ENCODE measurements around the gene PPFIBP2. TPM values are rescaled to one million over a fixed set of nuclear protein-coding genes. Genes with fewer than 3 reads are reported as not detected.

PPFIBP2 gene
- total RNA-seq, 1 donor from 2014 or later, result 65.8 TPM

- Histone ChIP-seq H3K9me3 (ENCODE audit: control insufficient read depth in 3 of 3, low read length in 3 of 3) (no peaks in the 10 kb centered on the region), H3K27ac (ENCODE audit: low read depth, low read length) (no peak overlapping the region), H3K4me3 (ENCODE audit: low read length in 3 of 3) (no peak overlapping the region), H3K36me3 (ENCODE audit: control insufficient read depth in 3 of 3, insufficient read depth in 3 of 3, low read length in 3 of 3) (no peaks in the 10 kb centered on the region), H3K4me1 (ENCODE audit: control insufficient read depth in 3 of 3, insufficient read depth in 3 of 3, low read length in 3 of 3) (peaks cover 0 to 3% (median 0%) of the 10 kb centered on the region in 3 donors), H3K27me3 (ENCODE audit: control insufficient read depth in 3 of 3, insufficient read depth in 3 of 3, low read length in 3 of 3) (no peaks in the 10 kb centered on the region), H3K9ac (ENCODE audit: low read depth in 1 of 3, low read length in 3 of 3) (peak overlapping the region in 1 of 3 donors; percentile 34)
These were observed 17.8 kb upstream of the PPFIBP2 start for GRCh38 chr11:7495882-7496551.

GRCh38 chr11:7498193-7498592 lies 15.6 kb upstream of the PPFIBP2 start:
- Histone ChIP-seq H3K36me3 (ENCODE audit: control insufficient read depth in 3 of 3, insufficient read depth in 3 of 3, low read length in 3 of 3) (no peaks in the 10 kb centered on the region), H3K27ac (ENCODE audit: low read depth, low read length) (no peak overlapping the region), H3K4me3 (ENCODE audit: low read length in 3 of 3) (no peak overlapping the region), H3K9me3 (ENCODE audit: control insufficient read depth in 3 of 3, low read length in 3 of 3) (no peaks in the 10 kb centered on the region), H3K9ac (ENCODE audit: low read depth in 1 of 3, low read length in 3 of 3) (no peak overlapping the region), H3K27me3 (ENCODE audit: control insufficient read depth in 3 of 3, insufficient read depth in 3 of 3, low read length in 3 of 3) (no peaks in the 10 kb centered on the region), H3K4me1 (ENCODE audit: control insufficient read depth in 3 of 3, insufficient read depth in 3 of 3, low read length in 3 of 3) (peaks cover 0 to under 1% (median 0%) of the 10 kb centered on the region in 3 donors)

- H3K27me3 ChIP-seq (ENCODE audit: control insufficient read depth in 3 of 3, insufficient read depth in 3 of 3, low read length in 3 of 3), result no peaks in the 10 kb centered on the region
- no peaks in the 10 kb centered on the region for H3K4me1 ChIP-seq (ENCODE audit: control insufficient read depth in 3 of 3, insufficient read depth in 3 of 3, low read length in 3 of 3)
- H3K36me3 ChIP-seq (ENCODE audit: control insufficient read depth in 3 of 3, insufficient read depth in 3 of 3, low read length in 3 of 3), result peaks cover 0 to under 1% (median 0%) of the 10 kb centered on the region in 3 donors
- no peak overlapping the region for H3K9ac ChIP-seq (ENCODE audit: low read depth in 1 of 3, low read length in 3 of 3)
- no peaks in the 10 kb centered on the region for H3K9me3 ChIP-seq (ENCODE audit: control insufficient read depth in 3 of 3, low read length in 3 of 3)
- no peak overlapping the region for H3K4me3 ChIP-seq (ENCODE audit: low read length in 3 of 3)
- H3K27ac ChIP-seq (ENCODE audit: low read depth, low read length), result no peak overlapping the region
These were observed 14.7 kb upstream of the PPFIBP2 start for GRCh38 chr11:7499081-7499480.

GRCh38 chr11:7500251-7500650 lies 13.5 kb upstream of the PPFIBP2 start:
- H3K27ac ChIP-seq (ENCODE audit: low read depth, low read length), result no peak overlapping the region
- H3K9ac ChIP-seq (ENCODE audit: low read depth in 1 of 3, low read length in 3 of 3), result no peak overlapping the region
- no peak overlapping the region for H3K4me3 ChIP-seq (ENCODE audit: low read length in 3 of 3)
- no peaks in the 10 kb centered on the region for H3K4me1 ChIP-seq (ENCODE audit: control insufficient read depth in 3 of 3, insufficient read depth in 3 of 3, low read length in 3 of 3)
- no peaks in the 10 kb centered on the region for H3K9me3 ChIP-seq (ENCODE audit: control insufficient read depth in 3 of 3, low read length in 3 of 3)
- H3K36me3 ChIP-seq (ENCODE audit: control insufficient read depth in 3 of 3, insufficient read depth in 3 of 3, low read length in 3 of 3), result peaks cover 0 to 6% (median 3%) of the 10 kb centered on the region in 3 donors
- H3K27me3 ChIP-seq (ENCODE audit: control insufficient read depth in 3 of 3, insufficient read depth in 3 of 3, low read length in 3 of 3), result no peaks in the 10 kb centered on the region

GRCh38 chr11:7501251-7501650 lies 12.5 kb upstream of the PPFIBP2 start:
- Histone ChIP-seq H3K27me3 (ENCODE audit: control insufficient read depth in 3 of 3, insufficient read depth in 3 of 3, low read length in 3 of 3) (no peaks in the 10 kb centered on the region), H3K36me3 (ENCODE audit: control insufficient read depth in 3 of 3, insufficient read depth in 3 of 3, low read length in 3 of 3) (peaks cover 0 to 6% (median 3%) of the 10 kb centered on the region in 3 donors), H3K27ac (ENCODE audit: low read depth, low read length) (no peak overlapping the region), H3K9ac (ENCODE audit: low read depth in 1 of 3, low read length in 3 of 3) (no peak overlapping the region), H3K4me1 (ENCODE audit: control insufficient read depth in 3 of 3, insufficient read depth in 3 of 3, low read length in 3 of 3) (no peaks in the 10 kb centered on the region), H3K4me3 (ENCODE audit: low read length in 3 of 3) (no peak overlapping the region), H3K9me3 (ENCODE audit: control insufficient read depth in 3 of 3, low read length in 3 of 3) (no peaks in the 10 kb centered on the region)

- H3K9me3 ChIP-seq (ENCODE audit: control insufficient read depth in 3 of 3, low read length in 3 of 3), result no peaks in the 10 kb centered on the region
- no peaks in the 10 kb centered on the region for H3K27me3 ChIP-seq (ENCODE audit: control insufficient read depth in 3 of 3, insufficient read depth in 3 of 3, low read length in 3 of 3)
- H3K36me3 ChIP-seq (ENCODE audit: control insufficient read depth in 3 of 3, insufficient read depth in 3 of 3, low read length in 3 of 3), result peaks cover 0 to 6% (median 3%) of the 10 kb centered on the region in 3 donors
- H3K9ac ChIP-seq (ENCODE audit: low read depth in 1 of 3, low read length in 3 of 3), result no peak overlapping the region
- H3K4me3 ChIP-seq (ENCODE audit: low read length in 3 of 3), result no peak overlapping the region
- no peaks in the 10 kb centered on the region for H3K4me1 ChIP-seq (ENCODE audit: control insufficient read depth in 3 of 3, insufficient read depth in 3 of 3, low read length in 3 of 3)
- no peak overlapping the region for H3K27ac ChIP-seq (ENCODE audit: low read depth, low read length)
These were observed 11.9 kb upstream of the PPFIBP2 start for GRCh38 chr11:7501894-7502293.

GRCh38 chr11:7506243-7506642 lies 7.6 kb upstream of the PPFIBP2 start:
- Histone ChIP-seq H3K4me1 (ENCODE audit: control insufficient read depth in 3 of 3, insufficient read depth in 3 of 3, low read length in 3 of 3) (peaks cover 5 to 13% (median 6%) of the 10 kb centered on the region in 3 donors), H3K27ac (ENCODE audit: low read depth, low read length) (no peak overlapping the region), H3K27me3 (ENCODE audit: control insufficient read depth in 3 of 3, insufficient read depth in 3 of 3, low read length in 3 of 3) (no peaks in the 10 kb centered on the region), H3K4me3 (ENCODE audit: low read length in 3 of 3) (no peak overlapping the region), H3K36me3 (ENCODE audit: control insufficient read depth in 3 of 3, insufficient read depth in 3 of 3, low read length in 3 of 3) (peaks cover 0 to 6% (median 3%) of the 10 kb centered on the region in 3 donors), H3K9me3 (ENCODE audit: control insufficient read depth in 3 of 3, low read length in 3 of 3) (no peaks in the 10 kb centered on the region), H3K9ac (ENCODE audit: low read depth in 1 of 3, low read length in 3 of 3) (no peak overlapping the region)

GRCh38 chr11:7508087-7508486 lies 5.7 kb upstream of the PPFIBP2 start:
- H3K9me3 ChIP-seq (ENCODE audit: control insufficient read depth in 3 of 3, low read length in 3 of 3), result no peaks in the 10 kb centered on the region
- H3K9ac ChIP-seq (ENCODE audit: low read depth in 1 of 3, low read length in 3 of 3), result no peak overlapping the region
- H3K4me1 ChIP-seq (ENCODE audit: control insufficient read depth in 3 of 3, insufficient read depth in 3 of 3, low read length in 3 of 3), result peaks cover 20 to 32% (median 22%) of the 10 kb centered on the region in 3 donors
- peaks cover 0 to 6% (median 3%) of the 10 kb centered on the region in 3 donors for H3K36me3 ChIP-seq (ENCODE audit: control insufficient read depth in 3 of 3, insufficient read depth in 3 of 3, low read length in 3 of 3)
- no peak overlapping the region for H3K4me3 ChIP-seq (ENCODE audit: low read length in 3 of 3)
- H3K27ac ChIP-seq (ENCODE audit: low read depth, low read length), result no peak overlapping the region
- H3K27me3 ChIP-seq (ENCODE audit: control insufficient read depth in 3 of 3, insufficient read depth in 3 of 3, low read length in 3 of 3), result no peaks in the 10 kb centered on the region

- H3K9ac ChIP-seq (ENCODE audit: low read depth in 1 of 3, low read length in 3 of 3), result no peak overlapping the region
- H3K9me3 ChIP-seq (ENCODE audit: control insufficient read depth in 3 of 3, low read length in 3 of 3), result no peaks in the 10 kb centered on the region
- no peaks in the 10 kb centered on the region for H3K36me3 ChIP-seq (ENCODE audit: control insufficient read depth in 3 of 3, insufficient read depth in 3 of 3, low read length in 3 of 3)
- H3K27ac ChIP-seq (ENCODE audit: low read depth, low read length), result peak overlapping the region; percentile 1
- H3K27me3 ChIP-seq (ENCODE audit: control insufficient read depth in 3 of 3, insufficient read depth in 3 of 3, low read length in 3 of 3), result no peaks in the 10 kb centered on the region
- no peak overlapping the region for H3K4me3 ChIP-seq (ENCODE audit: low read length in 3 of 3)
- H3K4me1 ChIP-seq (ENCODE audit: control insufficient read depth in 3 of 3, insufficient read depth in 3 of 3, low read length in 3 of 3), result peaks cover 25 to 42% (median 30%) of the 10 kb centered on the region in 3 donors
These were observed 3.8 kb upstream of the PPFIBP2 start for GRCh38 chr11:7509966-7510365.

- Histone ChIP-seq H3K36me3 (ENCODE audit: control insufficient read depth in 3 of 3, insufficient read depth in 3 of 3, low read length in 3 of 3) (no peaks in the 10 kb centered on the region), H3K27me3 (ENCODE audit: control insufficient read depth in 3 of 3, insufficient read depth in 3 of 3, low read length in 3 of 3) (no peaks in the 10 kb centered on the region), H3K9ac (ENCODE audit: low read depth in 1 of 3, low read length in 3 of 3) (peak overlapping the region; percentile 84 to 94 (median 93)), H3K4me1 (ENCODE audit: control insufficient read depth in 3 of 3, insufficient read depth in 3 of 3, low read length in 3 of 3) (peaks cover 25 to 52% (median 32%) of the 10 kb centered on the region in 3 donors), H3K4me3 (ENCODE audit: low read length in 3 of 3) (peak overlapping the region in 2 of 3 donors; percentile 81 to 91), H3K9me3 (ENCODE audit: control insufficient read depth in 3 of 3, low read length in 3 of 3) (no peaks in the 10 kb centered on the region), H3K27ac (ENCODE audit: low read depth, low read length) (peak overlapping the region; percentile 97)
These were observed 2.4 kb upstream of the PPFIBP2 start for GRCh38 chr11:7511401-7511800.
